Thyroid gland (tissue), 4 donors: ENCODE data around the gene CDCA4.

Experiments
- CTCF ChIP-seq, 6 experiments: fragments of 200-600 bp in 3 of 6; fragments of 450-650 bp in 3 of 6; sonication (generic) in 3 of 6; IDR thresholded peaks; one replicate each; pipeline ENCODE4 v1.5.1; 2016 to 2019; ENCODE audit warnings: antibody characterized with exemption in 6 of 6, mild to moderate bottlenecking in 2 of 6, inconsistent platforms in 1 of 6, moderate library complexity in 1 of 6
- POLR2A ChIP-seq, 2 donors: fragments of 450-650 bp; IDR thresholded peaks; one replicate each; pipeline ENCODE4 v1.6.1; 2017; ENCODE audit warnings: antibody characterized with exemption in 2 of 2, mild to moderate bottlenecking in 2 of 2, moderate library complexity in 1 of 2

- TF ChIP-seq CTCF (IDR thresholded peaks at IDR 0.05) (no peak), POLR2A (IDR thresholded peaks at IDR 0.05) (no peak)
These were observed 47.8 kb downstream of the CDCA4 start for GRCh38 chr14:104973135-104973384.
